SH-SY5Y (cell line): ENCODE measurements around the gene SLC5A6.

Source experiments
- GATA2 ChIP-seq: IDR thresholded peaks from 2 replicates; pipeline ENCODE4 v1.6.1; 2011; ENCODE audit warnings: mild to moderate bottlenecking, low read depth, low read length
- GATA3 ChIP-seq: IDR thresholded peaks from 2 replicates; pipeline ENCODE4 v1.6.1; 2011; ENCODE audit warnings: low read depth, mild to moderate bottlenecking, low read length, moderate library complexity

GRCh38 chr2:27251766-27252165 is 39.7 kb upstream of the SLC5A6 start:
- TF ChIP-seq GATA2 (no peak), GATA3 (no peak)
